ENCODE data around the gene LCE1C. TPM values are rescaled to one million over a fixed set of nuclear protein-coding genes. Genes with fewer than 3 reads are reported as not detected.

Gene LCE1C
- total and polyA plus RNA-seq, 2 of the 8 experiments (the other 6 are each of a cell fraction or from before 2014, with no cell fraction given), result not detected

DNA sequence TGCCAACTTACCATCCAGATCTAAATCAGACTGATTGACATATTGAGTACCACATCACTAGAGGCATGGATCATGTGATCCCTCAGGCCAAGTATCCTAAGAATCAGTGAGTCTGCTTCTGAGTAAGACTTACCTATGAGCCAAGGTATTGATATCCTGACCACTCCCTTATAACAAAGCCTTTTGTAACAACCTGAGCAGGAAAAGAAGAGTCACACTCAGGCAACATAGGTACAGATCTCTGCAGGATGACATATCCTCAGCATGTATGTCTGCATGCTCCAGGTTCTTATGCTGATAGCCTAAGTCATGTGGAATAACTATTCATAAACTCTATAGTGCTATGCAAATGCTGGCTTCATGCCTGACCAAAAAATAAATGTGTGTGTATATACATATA lies 18.5 kb upstream of the LCE1C start:
- Histone ChIP-seq H3K79me2 (ENCODE audit: control insufficient read depth in 1 of 2, insufficient read depth in 2 of 2, low read length in 2 of 2) (no peaks in the 10 kb centered on the region), H3K36me3 (ENCODE audit: control insufficient read depth in 2 of 4, insufficient read depth in 4 of 4, low read length in 3 of 4) (no peaks in the 10 kb centered on the region), H4K8ac (ENCODE audit: extremely low read depth, insufficient read depth, low read length) (no peak overlapping the region), H3K23ac (ENCODE audit: insufficient read length) (no peak overlapping the region), H3K23me2 (ENCODE audit: low read depth, low read length) (no peaks in the 10 kb centered on the region), H3K4me3 (ENCODE audit: extremely low read depth in 1 of 4, insufficient read depth in 2 of 4, low read depth in 3 of 4, low read length in 4 of 4) (no peak overlapping the region), H4K5ac (ENCODE audit: insufficient read length, low read depth, low read length) (no peak overlapping the region), H2BK12ac (ENCODE audit: low read depth, low read length) (no peak overlapping the region), H2BK5ac (ENCODE audit: low read depth, low read length) (no peak overlapping the region), H3K27ac (ENCODE audit: low read depth, low read length) (no peak overlapping the region), H3K4me2 (ENCODE audit: insufficient read depth in 1 of 2, low read depth in 2 of 2, low read length in 2 of 2) (no peak overlapping the region), H3K4me1 (replicated peaks in 1 of 4; ENCODE audit: control insufficient read depth in 3 of 4, insufficient read depth in 4 of 4, low read length in 3 of 4) (no peaks in the 10 kb centered on the region), H2BK120ac (replicated peaks; ENCODE audit: low read depth, low read length) (no peak overlapping the region), H2BK20ac (ENCODE audit: low read length) (no peak overlapping the region), H3K79me1 (ENCODE audit: low read depth, low read length) (no peaks in the 10 kb centered on the region), H2AK5ac (ENCODE audit: low read depth, low read length) (no peak overlapping the region), H2BK15ac (ENCODE audit: low read length) (no peak overlapping the region), H3K9ac (replicated peaks in 1 of 4; ENCODE audit: extremely low read depth in 1 of 4, low read depth in 3 of 4, low read length in 3 of 4) (no peak overlapping the region), H3K27me3 (replicated peaks in 1 of 4; ENCODE audit: control insufficient read depth in 3 of 4, extremely low read depth in 1 of 4, insufficient read depth in 3 of 4, low read length in 3 of 4) (no peaks in the 10 kb centered on the region), H3K4ac (replicated peaks; ENCODE audit: insufficient read length, low read depth, low read length) (no peak overlapping the region), H3K14ac (ENCODE audit: insufficient read length) (no peak overlapping the region), H2AFZ (ENCODE audit: low read length) (no peak overlapping the region), H4K20me1 (replicated peaks in 1 of 2; ENCODE audit: control insufficient read depth in 1 of 2, insufficient read depth in 2 of 2, low read length in 2 of 2) (no peaks in the 10 kb centered on the region), H3K56ac (replicated peaks; ENCODE audit: insufficient read length, low read depth, low read length) (no peak overlapping the region), H3K9me3 (ENCODE audit: insufficient read depth in 2 of 2, low read depth in 1 of 2, low read length in 1 of 2) (peaks cover 59 to 64% of the 10 kb centered on the region in 2 experiments), H4K91ac (replicated peaks; ENCODE audit: insufficient read length, low read length) (no peak overlapping the region), H3K18ac (ENCODE audit: extremely low read depth, low read length) (no peak overlapping the region)
- POLR2A ChIA-PET (ENCODE audit: partially characterized antibody), result no interaction called here
- CTCF ChIA-PET (ENCODE audit: partially characterized antibody), result interaction anchor here (0.7 to 0.8 kb wide), 2 partner anchors 44 to 354 kb away, joined by 3 to 4 read pairs; no protein-coding TSS in a partner anchor
- TF ChIP-seq, protein P1, sequence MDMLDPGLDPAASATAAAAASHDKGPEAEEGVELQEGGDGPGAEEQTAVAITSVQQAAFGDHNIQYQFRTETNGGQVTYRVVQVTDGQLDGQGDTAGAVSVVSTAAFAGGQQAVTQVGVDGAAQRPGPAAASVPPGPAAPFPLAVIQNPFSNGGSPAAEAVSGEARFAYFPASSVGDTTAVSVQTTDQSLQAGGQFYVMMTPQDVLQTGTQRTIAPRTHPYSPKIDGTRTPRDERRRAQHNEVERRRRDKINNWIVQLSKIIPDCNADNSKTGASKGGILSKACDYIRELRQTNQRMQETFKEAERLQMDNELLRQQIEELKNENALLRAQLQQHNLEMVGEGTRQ (IDR thresholded peaks at IDR 0.05; ENCODE audit: low read length), result no peak
- no peak for TF ChIP-seq SIN3A (conservative IDR thresholded peaks at IDR 0.05 in 1 of 2, IDR thresholded peaks at IDR 0.05 in 1 of 2; ENCODE audit: low read depth in 1 of 2, low read length in 2 of 2)
- no peak for TF ChIP-seq JUN (IDR thresholded peaks at IDR 0.05; ENCODE audit: low read depth, low read length)
- TF ChIP-seq KDM4A (IDR thresholded peaks at IDR 0.05; ENCODE audit: low read depth, low read length, severe bottlenecking), result no peak
- TF ChIP-seq TEAD4 (IDR thresholded peaks at IDR 0.05; ENCODE audit: low read depth, low read length), result no peak
- TF ChIP-seq CTBP2 (IDR thresholded peaks at IDR 0.05; ENCODE audit: borderline replicate concordance, insufficient read depth, insufficient read length, low read length), result no peak
- FAIRE-seq (no peak), DNase-seq (ENCODE audit: low read depth in 1 of 2, low spot score in 2 of 2) (no peak)
